GM12878 (cell line): ENCODE data around the gene PPIA. TPM values are rescaled to one million over a fixed set of nuclear protein-coding genes. Genes with fewer than 3 reads are reported as not detected.

Source experiments
- ATAC-seq: fragments of 200-7000 bp; cut with Tn5 transposase; 3 replicates; pipeline ENCODE4 v1.9.1; 2020; ENCODE audit warnings: mild to moderate bottlenecking, moderate library complexity
- BruUV-seq: library from RNA; stranded (reverse); fragments of 400-500 nt; replicated peaks from 2 replicates; lab custom pipeline; 2021; lab: Mats Ljungman, UMichigan
- CTCF ChIA-PET: fragments of 300-600 bp; sonication (Branson Sonifier 250); formaldehyde crosslinking; extraction: SDS; loops from one replicate; lab custom pipeline; 2021; ENCODE audit warnings: inconsistent platforms; lab: Yijun Ruan, JAX
- POLR2A ChIA-PET: fragments of 350-600 bp; formaldehyde crosslinking; extraction: SDS; loops from one replicate; lab custom pipeline; 2021; ENCODE audit warnings: inconsistent platforms; lab: Charles Lee
- RAD21 ChIA-PET: fragments of 300-600 bp; sonication (Branson Sonifier 250); formaldehyde crosslinking; loops from one replicate; lab custom pipeline; 2023; ENCODE audit warnings: antibody characterized with exemption; ENCODE audit not compliant: unreplicated experiment; lab: Charles Lee
- SMC1A ChIA-PET: fragments of 300-600 bp; sonication (Branson Sonifier 250); formaldehyde crosslinking; loops from one replicate; lab custom pipeline; 2023; ENCODE audit not compliant: unreplicated experiment, uncharacterized antibody; lab: Charles Lee
- DNase-seq: peaks from one replicate; pipeline ENCODE4 v3.0.0-alpha.2; 2011; ENCODE audit warnings: low read depth, low spot score
- FAIRE-seq: peaks from 3 replicates; lab custom pipeline; 2011; peaks lifted over from hg19 to GRCh38; lab: Jason Lieb, UNC
- H2AFZ ChIP-seq: 2 replicates; pipeline ENCODE4 v1.6.0; 2011; ENCODE audit warnings: low read depth, low read length, control low read depth; ENCODE audit not compliant: control insufficient read depth
- H3K27ac ChIP-seq: 2 replicates; pipeline ENCODE4 v1.5.1; 2011; ENCODE audit warnings: control low read depth; ENCODE audit not compliant: control insufficient read depth, insufficient read depth
- H3K27me3 ChIP-seq, 2 experiments: replicated peaks in 1 of 2; 2 replicates each; pipeline versions ENCODE4 v1.6.0 to v1.6.1; 2011; ENCODE audit warnings: low read length in 1 of 2; ENCODE audit not compliant: control insufficient read depth in 2 of 2, insufficient read depth in 2 of 2
- H3K36me3 ChIP-seq, 2 experiments: 2 replicates each; pipeline ENCODE4 v1.5.1; 2011; ENCODE audit warnings: low read length in 1 of 2; ENCODE audit not compliant: control insufficient read depth in 2 of 2, insufficient read depth in 2 of 2
- H3K4me1 ChIP-seq: 2 replicates; pipeline ENCODE4 v1.6.1; 2011; ENCODE audit warnings: mild to moderate bottlenecking, low read length, moderate library complexity, mixed read lengths; ENCODE audit not compliant: control insufficient read depth, insufficient read depth
- H3K4me2 ChIP-seq: 2 replicates; pipeline ENCODE4 v1.6.0; 2011; ENCODE audit warnings: control low read depth; ENCODE audit not compliant: control insufficient read depth, insufficient read depth
- H3K4me3 ChIP-seq: fragments of 200-600 bp; sonication (generic); 2 replicates; pipeline ENCODE4 v1.5.1; 2016
- H3K79me2 ChIP-seq: 2 replicates; pipeline ENCODE4 v1.6.0; 2011; ENCODE audit warnings: low read length; ENCODE audit not compliant: control insufficient read depth, insufficient read depth
- H3K9ac ChIP-seq: 2 replicates; pipeline ENCODE4 v1.8.0; 2011; ENCODE audit warnings: low read length, control low read depth, mixed read lengths; ENCODE audit not compliant: control insufficient read depth, insufficient read depth
- H3K9me3 ChIP-seq: replicated peaks from 3 replicates; pipeline ENCODE4 v1.5.1; 2011; ENCODE audit warnings: mild to moderate bottlenecking, low read length; ENCODE audit not compliant: control insufficient read depth, insufficient read depth
- H4K20me1 ChIP-seq: 2 replicates; pipeline ENCODE4 v1.6.0; 2011; ENCODE audit not compliant: control insufficient read depth, insufficient read depth
- ESRRA ChIP-seq: IDR thresholded peaks from 2 replicates; pipeline ENCODE4 v1.6.1; 2012; ENCODE audit warnings: mild to moderate bottlenecking, low read length, improper control_type of control experiment
- POLR2A ChIP-seq: IDR thresholded peaks from 2 replicates; pipeline ENCODE4 v1.6.1; 2011; ENCODE audit warnings: low read depth, mild to moderate bottlenecking, low read length
- POLR2AphosphoS2 ChIP-seq: IDR thresholded peaks from 2 replicates; pipeline ENCODE4 v1.6.1; 2011; ENCODE audit warnings: low read depth, mild to moderate bottlenecking, low read length, improper control_type of control experiment, moderate library complexity
- POLR2AphosphoS5 ChIP-seq: IDR thresholded peaks from 2 replicates; pipeline ENCODE4 v1.6.1; 2011; ENCODE audit warnings: mild to moderate bottlenecking, low read length, inconsistent platforms
- RAD51 ChIP-seq: fragments of 450-650 bp; IDR thresholded peaks from 2 replicates; pipeline ENCODE4 v1.6.1; 2016; ENCODE audit warnings: moderate library complexity, mild to moderate bottlenecking, inconsistent platforms
- SMAD5 ChIP-seq: IDR thresholded peaks from 2 replicates; pipeline ENCODE4 v1.6.1; 2016; ENCODE audit warnings: antibody characterized with exemption, low read depth
- TARDBP ChIP-seq: IDR thresholded peaks from 2 replicates; pipeline ENCODE4 v1.6.1; 2016; ENCODE audit warnings: borderline replicate concordance
- ZBED1 ChIP-seq: IDR thresholded peaks from 2 replicates; pipeline ENCODE4 v1.6.1; 2016; ENCODE audit warnings: borderline replicate concordance
- ZBTB4 ChIP-seq: fragments of 450-650 bp; formaldehyde crosslinking; IDR thresholded peaks from 2 replicates; pipeline ENCODE4 v1.4.0; 2022; ENCODE audit warnings: mild to moderate bottlenecking, moderate library complexity
- ZNF622 ChIP-seq: fragments of 450-650 bp; IDR thresholded peaks from 2 replicates; pipeline ENCODE4 v1.6.1; 2017; ENCODE audit warnings: mild to moderate bottlenecking, inconsistent platforms
- WGBS: methylation state at CpG from one replicate; pipeline ENCODE4 v1.1.6; 2016; ENCODE audit warnings: low lambda C conversion rate; ENCODE audit not compliant: insufficient replicate concordance, insufficient coverage; ENCODE audit errors: missing lambda C conversion rate; 5-methylcytosine and 5-hydroxymethylcytosine counted together
- in situ Hi-C: fragments of 300-500 bp; cut with MboI; formaldehyde crosslinking; loops from 9 replicates; pipeline ENCODE4 v1.14.3; 2018; ENCODE audit warnings: mixed read lengths
- intact Hi-C: fragments of 100-400 bp; cut with micrococcal nuclease; formaldehyde crosslinking; loops from one replicate; pipeline ENCODE4 v1.14.2; 2022; ENCODE audit not compliant: unreplicated experiment
- polyA plus RNA-seq, 11 experiments: library from polyadenylated mRNA; depleted of rRNA in 4 of 11; unstranded in 6 of 11; stranded (reverse) in 5 of 11; fragments of >200 nt; fragmentation: Nextera tagmentation in 4 of 11; fragmentation: Illumina TruSeq in 1 of 11; extraction: Ambion mirVana in 4 of 11; extraction: Trizol in 1 of 11; gene quantifications; 1 replicate in 1 of 11; 2 replicates in 10 of 11; pipeline versions ENCODE4 v1.2.1 to v1.2.3, GENCODE V29; 2011 to 2016; ENCODE audit warnings: inconsistent platforms in 2 of 11, missing spikeins in 2 of 11, low read depth in 1 of 11
- total RNA-seq, 4 experiments: library from RNA; depleted of rRNA in 3 of 4; stranded (reverse); fragments of >200 nt in 3 of 4; fragmentation: Illumina TruSeq in 1 of 4; extraction: Trizol in 1 of 4; gene quantifications; 2 replicates each; pipeline versions ENCODE4 v1.2.1 to v1.2.3, GENCODE V29; 2013 to 2021

The PPIA gene
- total and polyA plus RNA-seq, 10 of the 15 experiments (the other 5 are each of a cell fraction or from before 2014, with no cell fraction given) = 2,712 to 7,982 (median 5,027) TPM

- no peak overlapping the region; the same call in 1 of the 2 replicates for H3K4me2 ChIP-seq
- BruUV-seq = no TSS peak
Observed at GRCh38 chr7:44801890-44802289, 5.4 kb downstream of the PPIA start.

GRCh38 chr7:44802418-44803025, 6.0 kb downstream of the PPIA start:
- H3K4me1 ChIP-seq = peaks cover 3% of the 10 kb centered on the region
- H2AFZ ChIP-seq = no peak overlapping the region
- BruUV-seq = no TSS peak
- no peak overlapping the region for H3K27ac ChIP-seq
- DNase-seq = no peak
- H4K20me1 ChIP-seq = peaks cover 7% of the 10 kb centered on the region
- ATAC-seq = peak; percentile 23
- no peak overlapping the region for H3K4me3 ChIP-seq
- no peaks in the 10 kb centered on the region for H3K9me3 ChIP-seq
- FAIRE-seq = no peak
- ChIA-PET RAD21 (interaction anchor here (0.7 kb wide), 1 partner anchor 29 kb away, joined by 3 read pairs; no protein-coding TSS in a partner anchor), CTCF (no interaction called here), POLR2A (interaction anchor here (0.6 to 0.7 kb wide), 3 partner anchors 45 to 334 kb away, joined by 3 to 6 read pairs (median 3); no protein-coding TSS in a partner anchor), SMC1A (interaction anchor here (0.6 kb wide), 1 partner anchor 34 kb away, joined by 3 read pairs; no protein-coding TSS in a partner anchor)
- in situ Hi-C loops (no loop called here), intact Hi-C loops (no loop called here)
- H3K4me2 ChIP-seq = no peak overlapping the region
- H3K79me2 ChIP-seq = peaks cover 30% of the 10 kb centered on the region
- 98% methylated on average over 5 of the region's 5 CpGs for WGBS
- H3K27me3 ChIP-seq = no peaks in the 10 kb centered on the region
- H3K36me3 ChIP-seq = peaks cover 11 to 43% of the 10 kb centered on the region in 2 experiments
- H3K9ac ChIP-seq = no peak overlapping the region
- 0 out of 2 replicates have a peak, but pooled peaks have one; percentile 42 for TF ChIP-seq ZBED1
- no peak for TF ChIP-seq ZBTB4 (CRISPR knock-in tag)
- no peak for TF ChIP-seq ZNF622
- TF ChIP-seq POLR2AphosphoS5 = peak; percentile 59; the same call in 1 of the 2 replicates
- TF ChIP-seq SMAD5 = peak; percentile 64
- peak; percentile 77; the same call in 1 of the 2 replicates for TF ChIP-seq POLR2AphosphoS2
- TF ChIP-seq ESRRA = no peak
- no peak for TF ChIP-seq TARDBP

More at GRCh38 chr7:44801890-44802289, 5.4 kb downstream of the PPIA start:
- Histone ChIP-seq H4K20me1 (peaks cover 7% of the 10 kb centered on the region), H3K27ac (no peak overlapping the region), H3K9me3 (no peaks in the 10 kb centered on the region), H3K4me3 (no peak overlapping the region), H3K4me1 (peaks cover 3% of the 10 kb centered on the region), H3K9ac (no peak overlapping the region), H3K79me2 (peaks cover 36% of the 10 kb centered on the region), H3K27me3 (no peaks in the 10 kb centered on the region), H2AFZ (no peak overlapping the region), H3K36me3 (peaks cover 11 to 43% of the 10 kb centered on the region in 2 experiments)
- intact Hi-C loops (no loop called here), in situ Hi-C loops (no loop called here)
- ATAC-seq (no peak), DNase-seq (no peak), FAIRE-seq (no peak)
- TF ChIP-seq RAD51 = no peak
- TF ChIP-seq POLR2A = 0 out of 2 replicates have a peak, but pooled peaks have one; percentile 35
- 53% methylated on average over 3 of the region's 5 CpGs for WGBS
- RAD21 ChIA-PET = no interaction called here
- SMC1A ChIA-PET = no interaction called here
- CTCF ChIA-PET = no interaction called here
- POLR2A ChIA-PET = no interaction called here
